Neural cell (in vitro differentiated cells): ENCODE data around the gene ATPAF1. TPM values are rescaled to one million over a fixed set of nuclear protein-coding genes. Genes with fewer than 3 reads are reported as not detected.

Experiments
- H2AFZ ChIP-seq: fragments of 200-600, 300-800 bp; sonication (generic), shearing (Covaris generic); 2 replicates; pipeline ENCODE4 v1.6.0; 2014; ENCODE audit warnings: low read depth, mild to moderate bottlenecking, antibody characterized with exemption, low read length, moderate library complexity
- H3F3A ChIP-seq: fragments of 200-600 bp; shearing (Covaris generic); 2 replicates; pipeline ENCODE4 v1.6.1; 2016; ENCODE audit warnings: mild to moderate bottlenecking, moderate library complexity, mixed read lengths, antibody characterized with exemption, low read length; ENCODE audit not compliant: insufficient read depth, poor library complexity, severe bottlenecking
- H3K27ac ChIP-seq: fragments of 200-600, 300-800 bp; sonication (generic), shearing (Covaris generic); 2 replicates; pipeline ENCODE4 v1.5.1; 2014; ENCODE audit warnings: mild to moderate bottlenecking, low read length, moderate library complexity
- H3K27me3 ChIP-seq: fragments of 300-800, 200-600 bp; sonication (generic), shearing (Covaris generic); 2 replicates; pipeline ENCODE4 v1.6.0; 2014; ENCODE audit warnings: mild to moderate bottlenecking, low read depth, low read length, moderate library complexity; ENCODE audit not compliant: insufficient read depth
- H3K36me3 ChIP-seq: fragments of 300-800, 200-600 bp; sonication (generic), shearing (Covaris generic); 2 replicates; pipeline ENCODE4 v1.5.1; 2014; ENCODE audit warnings: mild to moderate bottlenecking, antibody characterized with exemption, low read length, moderate library complexity; ENCODE audit not compliant: insufficient read depth
- H3K4me2 ChIP-seq: fragments of 300-800, 200-600 bp; sonication (generic), shearing (Covaris generic); 2 replicates; pipeline ENCODE4 v1.6.0; 2014; ENCODE audit warnings: mild to moderate bottlenecking, low read length
- H3K4me3 ChIP-seq: fragments of 300-800, 200-600 bp; sonication (generic), shearing (Covaris generic); 2 replicates; pipeline ENCODE4 v1.5.1; 2014; ENCODE audit warnings: mild to moderate bottlenecking, low read length, moderate library complexity
- H3K79me2 ChIP-seq: fragments of 200-600 bp; shearing (Covaris generic); replicated peaks from 2 replicates; pipeline ENCODE4 v1.6.0; 2014; ENCODE audit warnings: mild to moderate bottlenecking, low read length, moderate library complexity; ENCODE audit not compliant: insufficient read depth
- H3K9ac ChIP-seq: fragments of 300-800, 200-600 bp; sonication (generic), shearing (Covaris generic); 2 replicates; pipeline ENCODE4 v1.6.1; 2016; ENCODE audit warnings: mild to moderate bottlenecking, low read length, mixed read lengths
- H3K9me2 ChIP-seq: fragments of 200-600 bp; shearing (Covaris generic); 2 replicates; pipeline ENCODE4 v1.6.1; 2016; ENCODE audit warnings: mild to moderate bottlenecking, low read length, mixed read lengths; ENCODE audit not compliant: insufficient read depth
- H3K9me3 ChIP-seq: fragments of 200-600, 300-800 bp; sonication (generic), shearing (Covaris generic); 2 replicates; pipeline ENCODE4 v1.6.1; 2016; ENCODE audit warnings: mild to moderate bottlenecking, mixed run types, low read length, moderate library complexity, mixed read lengths
- H4K20me1 ChIP-seq: fragments of 200-600 bp; shearing (Covaris generic); 2 replicates; pipeline ENCODE4 v1.6.1; 2016; ENCODE audit warnings: mild to moderate bottlenecking, mixed run types; ENCODE audit not compliant: insufficient read depth
- CTCF ChIP-seq: fragments of 450-650 bp; IDR thresholded peaks from 2 replicates; pipeline ENCODE4 v1.5.1; 2014; ENCODE audit warnings: antibody characterized with exemption, mild to moderate bottlenecking, moderate library complexity; ENCODE audit not compliant: poor library complexity, severe bottlenecking
- EP300 ChIP-seq: fragments of 450-650 bp; conservative IDR thresholded peaks from 2 replicates; pipeline ENCODE4 v1.6.1; 2014; ENCODE audit warnings: antibody characterized with exemption, mild to moderate bottlenecking, moderate library complexity; ENCODE audit not compliant: poor library complexity, severe bottlenecking
- EZH2 ChIP-seq: fragments of 200-600, 300-800 bp; shearing (Covaris generic), sonication (generic); IDR thresholded peaks from 2 replicates; pipeline ENCODE4 v1.6.1; 2014; ENCODE audit warnings: antibody characterized with exemption, low read length, borderline replicate concordance, mild to moderate bottlenecking; ENCODE audit not compliant: insufficient read depth, poor library complexity, severe bottlenecking
- MXI1 ChIP-seq: fragments of 450-650 bp; conservative IDR thresholded peaks from 2 replicates; pipeline ENCODE4 v1.6.1; 2014; ENCODE audit warnings: antibody characterized with exemption, mild to moderate bottlenecking; ENCODE audit not compliant: poor library complexity, severe bottlenecking
- POLR2AphosphoS5 ChIP-seq: IDR thresholded peaks from 2 replicates; pipeline ENCODE4 v1.6.1; 2012
- RAD21 ChIP-seq: fragments of 450-650 bp; conservative IDR thresholded peaks from 2 replicates; pipeline ENCODE4 v1.6.1; 2014; ENCODE audit warnings: antibody characterized with exemption, mild to moderate bottlenecking, moderate library complexity
- SMC3 ChIP-seq: fragments of 450-650 bp; conservative IDR thresholded peaks from 2 replicates; pipeline ENCODE4 v1.6.1; 2014; ENCODE audit warnings: antibody characterized with exemption, mild to moderate bottlenecking, moderate library complexity; ENCODE audit not compliant: poor library complexity
- TAF1 ChIP-seq: IDR thresholded peaks from 2 replicates; pipeline ENCODE4 v1.6.1; 2012; ENCODE audit warnings: low read depth
- polyA plus RNA-seq: library from polyadenylated mRNA; depleted of rRNA; stranded (reverse); fragments of >200 nt; gene quantifications from 2 replicates; pipeline ENCODE4 v1.2.3, GENCODE V29; 2014
- TF ChIP-seq, protein P1 (sequence below): IDR thresholded peaks from 2 replicates; pipeline ENCODE4 v1.6.1; 2012; ENCODE audit warnings: borderline replicate concordance

Gene ATPAF1
- polyA plus RNA-seq, 1 donor from 2014 or later, result 80.7 TPM

DNA sequence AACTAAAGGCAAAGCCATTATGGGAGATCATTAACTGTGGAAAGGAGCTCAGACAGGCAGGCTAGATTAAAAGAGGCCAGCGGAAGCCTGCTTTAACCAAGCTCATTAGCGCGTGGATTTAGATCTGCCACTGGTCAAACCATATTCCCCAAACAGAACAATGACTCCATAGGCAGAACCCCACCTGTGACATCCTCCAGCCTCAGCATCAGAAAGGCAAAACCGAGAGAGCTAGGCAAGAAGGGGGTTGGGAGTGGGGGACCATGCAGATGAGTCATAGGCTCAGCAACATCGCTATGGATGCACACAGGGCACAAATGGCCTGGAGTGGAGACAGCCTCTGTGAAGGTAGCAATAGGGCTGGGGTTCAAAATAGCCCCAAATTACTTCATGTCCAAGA is 84.7 kb downstream of the ATPAF1 start:
- no peak overlapping the region for H3K9ac ChIP-seq
- TF ChIP-seq POLR2AphosphoS5 (no peak), RAD21 (no peak), CTCF (no peak), EP300 (no peak), TAF1 (no peak), EZH2 (no peak), SMC3 (no peak), MXI1 (no peak)
- TF ChIP-seq, protein P1, sequence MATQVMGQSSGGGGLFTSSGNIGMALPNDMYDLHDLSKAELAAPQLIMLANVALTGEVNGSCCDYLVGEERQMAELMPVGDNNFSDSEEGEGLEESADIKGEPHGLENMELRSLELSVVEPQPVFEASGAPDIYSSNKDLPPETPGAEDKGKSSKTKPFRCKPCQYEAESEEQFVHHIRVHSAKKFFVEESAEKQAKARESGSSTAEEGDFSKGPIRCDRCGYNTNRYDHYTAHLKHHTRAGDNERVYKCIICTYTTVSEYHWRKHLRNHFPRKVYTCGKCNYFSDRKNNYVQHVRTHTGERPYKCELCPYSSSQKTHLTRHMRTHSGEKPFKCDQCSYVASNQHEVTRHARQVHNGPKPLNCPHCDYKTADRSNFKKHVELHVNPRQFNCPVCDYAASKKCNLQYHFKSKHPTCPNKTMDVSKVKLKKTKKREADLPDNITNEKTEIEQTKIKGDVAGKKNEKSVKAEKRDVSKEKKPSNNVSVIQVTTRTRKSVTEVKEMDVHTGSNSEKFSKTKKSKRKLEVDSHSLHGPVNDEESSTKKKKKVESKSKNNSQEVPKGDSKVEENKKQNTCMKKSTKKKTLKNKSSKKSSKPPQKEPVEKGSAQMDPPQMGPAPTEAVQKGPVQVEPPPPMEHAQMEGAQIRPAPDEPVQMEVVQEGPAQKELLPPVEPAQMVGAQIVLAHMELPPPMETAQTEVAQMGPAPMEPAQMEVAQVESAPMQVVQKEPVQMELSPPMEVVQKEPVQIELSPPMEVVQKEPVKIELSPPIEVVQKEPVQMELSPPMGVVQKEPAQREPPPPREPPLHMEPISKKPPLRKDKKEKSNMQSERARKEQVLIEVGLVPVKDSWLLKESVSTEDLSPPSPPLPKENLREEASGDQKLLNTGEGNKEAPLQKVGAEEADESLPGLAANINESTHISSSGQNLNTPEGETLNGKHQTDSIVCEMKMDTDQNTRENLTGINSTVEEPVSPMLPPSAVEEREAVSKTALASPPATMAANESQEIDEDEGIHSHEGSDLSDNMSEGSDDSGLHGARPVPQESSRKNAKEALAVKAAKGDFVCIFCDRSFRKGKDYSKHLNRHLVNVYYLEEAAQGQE, result no peak
- H3K27me3 ChIP-seq, result no peaks in the 10 kb centered on the region
- H3K9me2 ChIP-seq, result no peaks in the 10 kb centered on the region
- H3F3A ChIP-seq, result no peaks in the 10 kb centered on the region
- H3K27ac ChIP-seq, result no peak overlapping the region
- H4K20me1 ChIP-seq, result no peaks in the 10 kb centered on the region
- H2AFZ ChIP-seq, result no peak overlapping the region
- H3K4me3 ChIP-seq, result no peak overlapping the region
- no peaks in the 10 kb centered on the region for H3K36me3 ChIP-seq
- H3K79me2 ChIP-seq, result no peaks in the 10 kb centered on the region
- no peaks in the 10 kb centered on the region for H3K9me3 ChIP-seq
- no peak overlapping the region for H3K4me2 ChIP-seq

GRCh38 chr1:46582972-46583371 is 85.2 kb downstream of the ATPAF1 start:
- no peaks in the 10 kb centered on the region for H3K9me2 ChIP-seq
- H3K27me3 ChIP-seq, result no peaks in the 10 kb centered on the region
- no peaks in the 10 kb centered on the region for H3K9me3 ChIP-seq
- no peak overlapping the region for H3K4me2 ChIP-seq
- H3K9ac ChIP-seq, result no peak overlapping the region
- no peak overlapping the region for H3K4me3 ChIP-seq
- H3K36me3 ChIP-seq, result no peaks in the 10 kb centered on the region
- TF ChIP-seq RAD21 (no peak), SMC3 (no peak), CTCF (no peak), MXI1 (no peak), EZH2 (no peak), POLR2AphosphoS5 (no peak), TAF1 (no peak), EP300 (no peak)
- TF ChIP-seq, protein P1, result no peak
- H3F3A ChIP-seq, result no peaks in the 10 kb centered on the region
- no peak overlapping the region for H3K27ac ChIP-seq
- H3K79me2 ChIP-seq, result no peaks in the 10 kb centered on the region
- H4K20me1 ChIP-seq, result no peaks in the 10 kb centered on the region
- no peak overlapping the region for H2AFZ ChIP-seq
